HG02642 (cell line): ENCODE measurements around the gene ELAC1.
"Not testable (repeated sequence)": the region's sequence is repeated elsewhere in the genome, so short reads cannot be mapped to it uniquely, and the experiment has no call there.

Source experiments
- ATAC-seq: cut with Tn5 transposase; IDR thresholded peaks from one replicate; pipeline ENCODE4 v1.9.1; 2021; ENCODE audit warnings: mild to moderate bottlenecking; ENCODE audit not compliant: unreplicated experiment, poor library complexity

The ELAC1 gene

DNA sequence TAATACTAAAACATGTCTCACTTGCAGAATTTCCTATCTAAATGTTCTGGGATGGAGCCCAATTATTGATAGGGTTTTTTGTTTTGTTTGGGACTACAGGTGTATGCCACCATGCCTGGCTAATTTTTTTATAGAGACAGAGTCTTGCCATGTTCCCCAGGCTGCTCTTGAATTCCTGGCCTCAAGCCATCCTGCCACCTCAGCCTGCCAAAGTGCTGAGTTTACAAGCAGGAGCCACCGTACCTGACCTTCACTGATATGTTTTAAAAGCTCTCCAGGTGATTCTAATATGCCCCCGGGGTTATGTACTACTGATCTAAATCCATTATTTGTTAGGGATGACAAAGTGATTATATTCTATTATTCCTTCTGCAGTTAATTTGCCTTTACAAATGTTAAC lies 2.2 kb downstream of the ELAC1 start:
- ATAC-seq, result no peak

GRCh38 chr18:50972404-50972803 lies 4.6 kb downstream of the ELAC1 start:
- not testable (repeated sequence) for ATAC-seq

GRCh38 chr18:50973367-50974126 lies 5.7 kb downstream of the ELAC1 start:
- no peak for ATAC-seq

DNA sequence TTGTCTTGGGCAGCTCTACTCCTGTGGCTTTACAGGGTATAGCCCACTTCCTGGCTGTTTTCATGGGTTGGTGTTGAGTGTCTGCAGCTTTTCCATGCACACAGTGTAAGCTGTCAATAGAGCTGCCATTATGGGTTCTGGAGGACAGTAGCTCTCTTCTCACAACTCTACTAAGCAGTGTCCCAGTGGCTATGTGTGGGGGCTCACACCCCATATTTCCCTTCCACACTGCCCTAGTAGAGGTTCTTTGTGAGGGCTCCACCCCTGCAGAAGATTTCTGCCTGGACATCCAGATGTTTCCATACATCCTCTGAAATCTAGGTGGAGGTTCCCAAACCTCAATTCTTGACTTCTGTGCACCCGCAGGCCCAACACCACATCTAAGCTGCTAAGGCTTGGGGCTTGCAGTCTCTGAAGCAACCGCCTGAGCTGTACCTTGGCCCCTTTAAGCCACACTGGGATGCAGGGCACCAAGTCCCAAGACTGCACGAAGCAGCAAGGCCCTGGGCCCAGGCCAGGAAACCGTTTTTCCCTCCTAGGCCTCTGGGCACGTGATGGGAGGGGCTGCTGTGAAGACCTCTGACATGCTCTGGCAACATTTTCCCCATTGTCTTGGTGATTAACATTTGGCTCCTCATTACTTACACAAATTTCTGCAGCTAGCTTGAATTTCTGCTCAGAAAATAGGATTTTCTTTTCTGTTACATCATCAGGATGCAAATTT lies 9.4 kb downstream of the ELAC1 start:
- no peak for ATAC-seq

- ATAC-seq, result no peak
These were observed 13.5 kb downstream of the ELAC1 start for GRCh38 chr18:50981381-50981780.

- no peak for ATAC-seq
These were observed 14.4 kb downstream of the ELAC1 start for GRCh38 chr18:50982086-50982801.

GRCh38 chr18:50982802-50983179 lies 15.0 kb downstream of the ELAC1 start:
- ATAC-seq, result no peak

- ATAC-seq, result no peak
These were observed 18.7 kb downstream of the ELAC1 start for GRCh38 chr18:50986360-50987087.

DNA sequence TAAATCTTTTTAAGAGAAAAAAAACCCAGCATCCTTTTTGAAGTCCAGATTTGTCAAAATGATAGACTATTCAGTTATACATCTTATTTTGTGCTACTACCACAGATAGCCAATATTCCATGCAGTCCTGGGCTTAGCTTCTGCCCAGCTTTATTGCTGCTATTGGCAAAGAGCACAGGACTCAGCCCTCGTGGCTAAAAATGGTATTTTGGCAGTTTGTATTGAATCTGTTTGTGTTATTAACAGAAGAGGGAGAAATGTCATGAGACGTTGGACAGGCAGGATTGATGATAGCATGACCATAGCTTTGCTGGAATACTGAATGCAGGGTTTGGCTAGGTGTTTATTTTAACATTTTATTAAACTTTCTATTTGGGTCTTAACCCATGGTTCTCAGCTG lies 19.4 kb downstream of the ELAC1 start:
- no peak for ATAC-seq

GRCh38 chr18:50989711-50990110 lies 21.9 kb downstream of the ELAC1 start:
- ATAC-seq, result no peak

GRCh38 chr18:50992351-50992762 lies 24.5 kb downstream of the ELAC1 start:
- ATAC-seq, result no peak

GRCh38 chr18:50994031-50994430 lies 26.2 kb downstream of the ELAC1 start:
- no peak for ATAC-seq

- ATAC-seq, result not testable (repeated sequence)
These were observed 35.3 kb downstream of the ELAC1 start for GRCh38 chr18:51003174-51003573.

DNA sequence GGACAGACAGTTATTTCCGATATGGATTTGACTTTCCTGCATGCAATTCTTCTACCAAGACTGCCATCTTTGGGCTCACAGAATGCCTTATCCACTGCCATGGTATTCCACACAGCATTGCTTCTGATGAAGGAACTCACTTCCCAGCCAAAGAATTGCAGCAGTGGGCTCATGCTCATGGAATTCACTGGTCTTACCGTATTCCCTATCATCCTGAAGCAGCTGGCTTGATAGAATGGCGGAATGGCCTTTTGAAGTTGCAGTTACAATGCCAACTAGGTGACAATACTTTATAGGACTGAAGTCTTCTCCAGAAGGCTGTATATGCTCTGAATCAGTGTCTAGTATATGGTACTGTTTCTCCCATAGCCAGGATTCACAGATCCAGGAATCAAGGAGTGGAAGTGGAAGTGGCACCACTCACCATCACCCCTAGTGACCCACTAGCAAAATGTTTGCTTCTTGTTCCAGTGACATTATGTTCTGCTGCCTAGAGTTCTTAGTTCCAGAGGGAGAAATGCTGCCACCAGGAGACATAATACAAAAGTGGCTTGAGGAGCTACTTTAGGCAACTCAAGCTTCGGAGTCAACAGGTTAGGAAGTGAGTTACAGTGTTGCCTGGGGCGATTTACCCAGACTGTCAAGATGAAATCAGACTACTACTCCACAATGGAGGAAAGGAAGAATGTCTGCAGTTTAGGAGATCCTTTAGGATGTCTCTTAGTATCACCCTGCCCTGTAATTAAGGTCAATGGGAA lies 38.4 kb downstream of the ELAC1 start:
- ATAC-seq, result no peak

- ATAC-seq, result no peak
These were observed 39.3 kb downstream of the ELAC1 start for GRCh38 chr18:51006948-51007789.

GRCh38 chr18:51007790-51008139 lies 39.9 kb downstream of the ELAC1 start:
- no peak for ATAC-seq

DNA sequence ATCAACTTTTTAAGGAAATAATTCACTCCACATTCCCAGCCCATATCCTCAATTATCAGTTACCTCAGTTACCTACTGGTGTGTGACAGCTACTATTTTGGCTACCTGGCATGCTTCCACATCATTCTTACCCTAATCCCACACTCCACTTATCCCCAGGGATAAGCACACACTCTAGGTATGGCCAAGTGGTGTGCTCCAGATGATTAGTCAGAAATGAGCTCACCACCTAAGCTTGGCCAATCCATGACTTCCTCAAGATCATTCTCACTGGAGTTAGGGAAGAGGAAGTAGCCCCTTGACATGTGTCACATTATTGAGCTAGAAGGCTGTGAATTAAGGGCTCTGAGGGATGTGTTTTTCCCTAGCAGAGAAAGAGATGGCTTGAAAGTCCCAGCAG lies 41.2 kb downstream of the ELAC1 start:
- no peak for ATAC-seq

- ATAC-seq, result no peak
These were observed 42.4 kb downstream of the ELAC1 start for GRCh38 chr18:51010218-51010617.

DNA sequence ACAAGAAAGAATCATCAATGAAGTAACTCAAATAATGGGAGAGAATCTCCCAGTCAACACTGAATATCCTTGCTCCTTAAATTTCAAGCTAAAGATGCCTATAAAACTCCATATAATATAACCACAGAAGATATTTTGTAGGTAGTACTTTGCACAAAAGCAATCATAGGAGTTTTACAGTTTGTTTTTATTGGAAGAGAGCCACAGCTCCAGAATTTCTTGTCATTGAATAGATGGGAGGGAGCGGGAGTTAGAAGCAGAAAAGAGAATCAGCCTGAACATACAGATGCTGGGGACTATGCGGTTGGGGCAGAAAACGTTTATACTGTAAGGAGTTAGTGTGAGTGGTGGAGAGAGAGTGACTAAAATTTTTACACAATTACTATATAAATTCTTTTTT lies 43.9 kb downstream of the ELAC1 start:
- ATAC-seq, result no peak
